Stimulated activated CD4-positive, alpha-beta T cell treated with anti-CD3 and anti-CD28 coated beads, Interleukin-1b, Interleukin-23, amount 100 ng/mL, for 1 hour (primary cell): ENCODE measurements around the gene JCAD.

ENCODE experiments used
- DNase-seq, 2 donors: peaks; one replicate each; pipeline ENCODE4 v3.0.0-alpha.2; 2020; ENCODE audit warnings: low read depth in 2 of 2

The JCAD gene

GRCh38 chr10:30073045-30073766 is 13.8 kb upstream of the JCAD start:
- DNase-seq, result no peak

DNA sequence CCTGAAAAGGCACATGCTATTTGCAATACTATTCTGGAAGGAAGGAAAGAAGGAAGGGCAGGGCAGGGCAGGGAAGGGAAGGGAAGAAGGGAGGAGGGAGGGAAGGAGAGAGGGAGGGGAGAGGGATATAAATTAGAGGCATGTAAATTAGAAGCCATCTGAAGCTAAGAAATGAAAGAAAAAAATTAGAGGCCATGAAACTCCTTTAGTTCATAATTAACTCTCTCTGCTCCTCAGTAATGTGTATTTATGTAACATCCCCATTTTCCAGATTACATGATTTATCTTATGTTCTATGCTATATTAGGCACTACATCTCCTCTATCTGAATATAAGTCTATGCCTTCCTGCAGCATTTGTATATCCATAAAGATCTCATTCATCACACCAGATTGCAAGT is 12.7 kb upstream of the JCAD start:
- no peak for DNase-seq

GRCh38 chr10:30070001-30070685 is 10.8 kb upstream of the JCAD start:
- no peak for DNase-seq

- no peak for DNase-seq
Measured at GRCh38 chr10:30068492-30069223, 9.3 kb upstream of the JCAD start.

DNA sequence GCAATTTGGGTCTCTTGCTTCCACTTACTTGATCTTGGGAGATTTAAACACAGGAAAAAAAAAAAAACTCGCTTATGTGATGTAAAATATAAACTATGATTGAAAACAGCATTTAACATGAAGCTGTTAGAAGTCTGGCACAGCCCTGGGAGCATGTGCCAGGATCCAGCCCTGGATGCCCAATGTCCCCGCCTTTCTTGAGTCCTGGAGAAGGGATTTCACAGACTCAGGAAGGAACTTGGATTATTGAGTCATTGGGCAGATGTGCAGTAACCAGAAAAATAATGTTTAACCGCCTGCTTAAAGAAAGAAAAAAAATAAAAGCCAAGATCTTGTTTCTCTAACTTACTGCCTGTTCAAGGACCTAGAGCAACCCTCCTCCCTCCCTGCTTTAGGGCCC is 3.7 kb upstream of the JCAD start:
- DNase-seq, result no peak

GRCh38 chr10:30062582-30062981 is 3.2 kb upstream of the JCAD start:
- no peak for DNase-seq

GRCh38 chr10:30062090-30062489 is 2.7 kb upstream of the JCAD start:
- DNase-seq, result no peak

DNA sequence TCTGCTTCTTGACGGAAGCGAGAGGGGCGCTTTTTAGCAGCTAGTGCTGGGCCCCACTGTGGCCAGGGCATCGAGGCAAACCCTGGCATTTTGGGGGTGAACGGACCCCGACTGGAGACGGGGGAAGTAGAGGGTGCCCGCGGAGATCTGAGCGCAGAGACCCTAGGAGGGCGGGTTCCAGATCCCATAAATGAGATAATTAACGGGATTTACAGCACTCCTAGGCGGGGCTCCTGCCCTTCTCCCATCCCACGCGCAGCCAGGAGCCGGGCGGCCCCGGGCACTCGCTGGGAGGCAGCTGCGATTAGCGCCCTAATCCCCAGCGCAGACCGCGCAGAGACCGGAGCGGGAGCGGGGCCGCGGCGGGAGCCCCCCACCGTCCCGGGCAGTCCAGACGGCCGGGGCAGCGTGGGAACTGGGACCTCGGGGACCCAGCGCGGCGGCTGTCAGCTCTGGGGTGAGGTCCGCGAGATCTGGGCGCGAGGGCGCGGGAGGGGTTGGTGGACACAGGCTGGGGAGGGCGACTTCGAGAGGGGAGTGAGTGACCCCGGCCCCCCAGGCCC is 735 bp downstream of the JCAD start:
- DNase-seq, result no peak

DNA sequence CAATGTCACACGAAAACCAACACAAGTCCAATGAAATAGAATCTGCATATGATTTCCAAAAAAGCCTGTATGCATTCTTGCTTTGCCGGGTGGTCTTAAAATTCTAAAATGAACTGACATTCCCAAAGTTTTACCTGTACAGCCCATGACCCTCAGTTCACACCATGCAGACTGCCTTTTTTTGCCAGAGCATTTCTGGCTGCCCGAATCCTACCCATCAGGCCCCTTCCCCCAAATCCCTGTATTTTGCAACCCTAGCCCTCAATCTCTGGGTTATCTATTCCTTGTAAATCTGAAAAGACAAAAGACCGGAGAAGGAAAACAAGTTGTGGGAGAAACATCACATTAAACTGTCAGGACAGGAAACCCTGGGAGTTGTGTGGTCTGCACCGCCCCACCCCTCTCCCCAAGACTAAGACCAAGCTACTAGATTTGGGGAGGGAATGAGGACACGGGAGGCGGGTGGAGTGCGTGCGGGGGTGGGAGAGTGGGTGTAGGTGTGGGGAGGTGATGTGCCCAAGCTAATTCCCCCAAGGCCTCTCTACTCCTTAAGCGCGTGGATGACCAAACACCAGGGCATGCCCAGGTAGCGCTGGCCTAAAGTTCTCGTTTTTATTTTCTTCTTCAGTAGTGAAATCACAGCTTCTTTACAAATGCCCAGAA is 1.4 kb downstream of the JCAD start:
- no peak for DNase-seq

DNA sequence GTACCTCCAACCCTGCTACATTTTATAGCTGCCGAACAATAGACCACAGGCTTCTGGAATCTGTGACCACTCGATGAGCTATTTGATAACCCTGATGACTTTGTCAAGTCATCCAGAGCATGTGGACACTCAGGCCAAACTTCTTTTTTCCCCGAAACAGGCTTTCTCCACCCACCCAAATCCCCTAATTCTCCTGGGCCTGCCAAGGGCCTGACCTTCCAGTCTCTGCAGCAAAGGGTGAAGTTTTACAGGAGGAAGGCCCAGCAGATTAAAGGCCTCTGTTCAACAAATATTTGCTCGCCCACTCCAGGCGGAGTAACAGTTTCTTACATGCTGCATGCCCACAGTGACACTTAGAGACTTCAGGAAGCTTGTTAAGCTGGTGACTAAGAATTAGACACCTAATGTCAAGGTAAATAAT is 2.0 kb downstream of the JCAD start:
- DNase-seq, result no peak

- DNase-seq, result no peak
Measured at GRCh38 chr10:30056767-30057355, 2.5 kb downstream of the JCAD start.

GRCh38 chr10:30056281-30056680 is 3.1 kb downstream of the JCAD start:
- no peak for DNase-seq

DNA sequence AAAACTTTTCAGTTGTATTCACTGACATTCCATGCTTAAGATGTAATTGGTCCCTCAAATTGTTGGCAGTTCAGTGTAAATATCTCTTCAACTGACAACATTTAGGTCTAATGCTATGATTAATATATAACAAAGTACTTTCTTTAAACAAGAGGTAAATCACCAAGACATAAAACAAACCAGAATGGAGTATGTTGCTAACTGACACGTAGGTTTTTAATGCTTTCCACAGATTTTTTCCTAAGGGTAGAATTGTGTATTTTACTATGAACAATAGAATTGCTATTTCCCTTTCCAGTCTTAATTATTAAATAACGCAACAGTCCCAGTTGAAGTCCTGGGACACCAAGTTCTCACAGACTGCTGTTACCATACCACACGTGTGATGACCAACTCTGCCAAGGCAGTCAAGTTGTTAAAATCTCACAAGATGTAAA is 4.1 kb downstream of the JCAD start:
- no peak for DNase-seq

DNA sequence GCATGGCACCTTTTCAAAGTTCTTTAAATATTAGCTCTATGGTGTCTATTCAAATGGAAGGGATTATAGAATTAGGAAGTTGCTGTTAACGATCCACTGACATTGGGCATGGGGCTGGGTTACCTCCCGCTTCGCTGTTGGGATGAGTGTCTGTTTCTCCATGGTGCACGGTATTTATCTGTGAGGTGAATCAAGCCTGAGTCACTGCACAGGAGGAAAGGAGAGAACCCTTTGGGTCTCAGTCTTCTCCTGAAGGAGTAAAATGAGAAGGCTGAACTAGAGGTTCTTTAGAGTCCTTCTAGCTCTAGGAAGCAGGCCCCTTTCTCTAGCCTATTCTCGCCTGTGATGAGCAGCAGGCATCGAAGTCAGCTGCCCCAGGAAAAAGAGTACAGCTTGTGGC is 7.3 kb downstream of the JCAD start:
- no peak for DNase-seq

GRCh38 chr10:30051220-30051619 is 8.2 kb downstream of the JCAD start:
- DNase-seq, result no peak

DNA sequence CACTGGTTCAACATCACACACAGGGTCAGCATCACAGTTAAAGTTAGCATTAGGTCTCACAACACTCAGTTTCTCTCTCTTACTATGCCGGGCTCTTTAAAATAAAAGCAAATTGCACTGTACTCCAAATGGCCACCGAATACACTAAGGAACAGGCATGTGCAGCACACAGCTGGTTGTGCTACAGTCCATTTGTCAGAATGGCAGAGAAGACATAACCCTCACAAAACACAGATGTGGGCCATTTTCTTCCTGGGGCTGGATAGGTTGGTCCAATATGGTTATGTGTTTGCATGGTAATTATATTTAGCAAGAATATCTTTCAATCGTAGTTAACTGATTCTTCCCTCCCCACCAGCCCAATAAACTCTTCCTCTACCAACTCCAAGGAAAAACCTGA is 9.0 kb downstream of the JCAD start:
- no peak for DNase-seq

DNA sequence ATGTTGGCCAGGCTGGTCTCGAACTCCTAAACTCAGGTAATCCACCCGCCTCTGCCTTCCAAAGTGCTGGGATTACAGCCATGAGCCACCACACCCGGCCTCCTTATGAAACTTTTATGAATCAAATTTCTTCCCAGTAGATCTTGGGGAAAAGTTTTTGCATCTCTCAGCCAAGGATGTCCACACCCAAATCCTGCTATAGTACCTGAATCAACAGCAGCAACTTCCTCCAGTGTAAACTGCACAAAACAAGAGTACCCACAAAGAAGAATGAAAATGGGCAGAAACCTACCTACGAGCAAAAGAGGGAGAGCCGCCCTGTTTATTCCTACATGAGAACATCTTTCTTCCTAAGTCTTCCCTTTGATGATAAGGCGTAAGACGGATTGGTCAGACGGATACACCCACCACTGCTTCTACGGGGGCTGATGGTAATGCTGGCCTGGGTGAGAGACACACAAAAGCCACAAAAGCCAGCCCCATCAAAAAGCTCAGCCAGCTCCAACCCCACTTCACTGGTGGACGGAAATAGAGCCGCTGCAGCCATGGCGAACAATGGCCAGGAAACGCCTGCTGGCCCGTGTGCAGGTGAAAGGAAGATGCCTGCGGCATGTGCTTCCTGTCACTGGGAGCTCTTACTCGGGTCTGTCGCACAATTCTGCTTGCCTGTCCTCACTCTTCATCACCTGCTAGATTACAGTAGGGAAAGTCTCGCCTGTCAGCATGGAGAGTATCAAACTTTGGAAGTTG is 10.4 kb downstream of the JCAD start:
- DNase-seq, result no peak

- no peak for DNase-seq
Measured at GRCh38 chr10:30047924-30048531, 11.4 kb downstream of the JCAD start.

DNA sequence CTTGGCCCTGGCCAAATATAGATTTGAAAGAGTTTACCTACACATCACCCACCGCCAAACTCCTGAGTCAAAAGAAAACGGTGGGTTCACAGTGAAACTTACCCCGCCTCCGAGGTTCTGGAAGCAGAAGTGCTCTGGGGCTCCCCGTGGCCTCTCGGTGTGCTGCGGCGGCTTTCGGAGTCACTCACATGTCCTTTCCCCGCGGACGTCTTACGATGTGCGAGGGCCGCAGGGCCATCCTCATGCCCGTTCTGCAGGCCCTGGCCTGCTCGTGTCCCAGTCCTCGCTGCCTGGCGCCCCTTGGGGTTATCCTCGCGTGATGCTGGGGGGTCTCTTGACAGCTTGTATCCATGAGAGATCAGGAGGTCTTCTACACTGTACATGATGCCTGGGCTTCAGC is 12.0 kb downstream of the JCAD start:
- DNase-seq, result no peak

DNA sequence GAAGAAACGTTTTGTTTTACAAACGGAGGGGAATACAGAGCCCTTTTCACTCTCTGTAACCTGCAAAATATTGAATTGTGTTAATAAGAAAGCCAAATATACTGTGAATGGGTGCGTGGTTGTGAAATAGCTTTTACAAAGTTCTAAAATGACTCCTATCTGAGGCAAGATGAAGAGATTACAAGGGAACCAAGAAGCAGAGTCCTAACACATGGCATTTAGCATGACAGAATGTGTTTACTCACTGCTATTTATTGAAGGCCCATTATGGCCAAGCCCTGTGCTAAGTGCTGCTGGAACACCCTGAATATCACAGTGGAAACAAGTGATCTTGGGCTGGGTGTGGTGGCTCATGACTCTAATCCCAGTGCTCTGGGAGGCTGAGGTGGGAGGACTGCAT is 12.9 kb downstream of the JCAD start:
- no peak for DNase-seq
